A549 (cell line): ENCODE measurements around the gene GPATCH1. TPM values are rescaled to one million over a fixed set of nuclear protein-coding genes. Genes with fewer than 3 reads are reported as not detected.
A peak's percentile ranks its signal among the peaks of the same experiment; 100 is the strongest.

Experiments used
- ATAC-seq, 2 experiments: fragments of 200-7000 bp in 1 of 2; fragments of >200 bp in 1 of 2; cut with Nextera tagmentation in 1 of 2; cut with Tn5 transposase in 1 of 2; 3 replicates each; pipeline versions ENCODE4 v1.8.0 to v1.9.1; 2018 to 2020; ENCODE audit warnings: mild to moderate bottlenecking in 1 of 2, moderate library complexity in 1 of 2
- CTCF ChIA-PET: fragments of 300-600 bp; sonication (Branson Sonifier 250); formaldehyde crosslinking; extraction: SDS; loops from one replicate; lab custom pipeline; 2021; ENCODE audit warnings: antibody characterized with exemption, inconsistent platforms; lab: Yijun Ruan, JAX
- POLR2A ChIA-PET: fragments of 350-600 bp; formaldehyde crosslinking; extraction: SDS; loops from one replicate; lab custom pipeline; 2021; ENCODE audit warnings: antibody characterized with exemption, inconsistent platforms; lab: Yijun Ruan, JAX
- DNase-seq, 2 experiments: peaks; one replicate each; pipeline versions ENCODE4 v3.0.0 to v3.0.0-alpha.2; 2011 to 2016; ENCODE audit warnings: low read depth in 1 of 2, low spot score in 1 of 2
- FAIRE-seq: peaks from 2 replicates; lab custom pipeline; 2011; peaks lifted over from hg19 to GRCh38; lab: Jason Lieb, UNC
- H3K27ac ChIP-seq, 2 experiments: fragments of >200 bp; sonication (Bioruptor Twin); formaldehyde crosslinking; 3 replicates each; pipeline ENCODE4 v1.5.1; 2016 to 2017
- H3K4me1 ChIP-seq: fragments of >200 bp; sonication (Bioruptor Twin); formaldehyde crosslinking; 3 replicates; pipeline ENCODE4 v1.6.1; 2016
- H3K4me2 ChIP-seq: fragments of >200 bp; sonication (Bioruptor Twin); formaldehyde crosslinking; 3 replicates; pipeline ENCODE4 v1.6.1; 2016
- H3K4me3 ChIP-seq: fragments of >200 bp; sonication (Bioruptor Twin); formaldehyde crosslinking; 3 replicates; pipeline ENCODE4 v1.5.1; 2016
- H3K9me3 ChIP-seq: fragments of >200 bp; sonication (Bioruptor Twin); formaldehyde crosslinking; 3 replicates; pipeline ENCODE4 v1.6.1; 2016
- BHLHE40 ChIP-seq: IDR thresholded peaks from 2 replicates; pipeline ENCODE4 v1.6.1; 2012; ENCODE audit warnings: low read depth, low read length, inconsistent platforms
- CHD4 ChIP-seq: fragments of 200-600 bp; sonication (generic); IDR thresholded peaks from 2 replicates; pipeline ENCODE4 v1.6.1; 2016; ENCODE audit warnings: antibody characterized with exemption, mild to moderate bottlenecking, borderline replicate concordance
- EP300 ChIP-seq, 2 experiments: fragments of >200 bp; sonication (Bioruptor Twin); formaldehyde crosslinking; IDR thresholded peaks; 2 replicates in 1 of 2; 3 replicates in 1 of 2; pipeline ENCODE4 v1.6.1; 2016 to 2017
- GATA3 ChIP-seq: IDR thresholded peaks from 2 replicates; pipeline ENCODE4 v1.6.1; 2012; ENCODE audit warnings: borderline replicate concordance
- HOXA7 ChIP-seq: fragments of 250-450 bp; sonication (Bioruptor Pico); IDR thresholded peaks from 2 replicates; pipeline ENCODE4 v1.5.0; 2020; ENCODE audit warnings: mild to moderate bottlenecking, moderate library complexity
- MYC ChIP-seq: IDR thresholded peaks from 2 replicates; pipeline ENCODE4 v1.6.1; 2012; ENCODE audit warnings: mild to moderate bottlenecking, inconsistent platforms, low read length, improper control_type of control experiment, borderline replicate concordance
- NPAS2 ChIP-seq: fragments of 250-450 bp; sonication (Bioruptor Pico); IDR thresholded peaks from 2 replicates; pipeline ENCODE4 v1.8.0; 2022; ENCODE audit warnings: mild to moderate bottlenecking, moderate library complexity, borderline replicate concordance
- NR3C1 ChIP-seq: fragments of >200 bp; sonication (Bioruptor Twin); formaldehyde crosslinking; IDR thresholded peaks from 3 replicates; pipeline ENCODE4 v1.6.1; 2017
- PHF8 ChIP-seq: fragments of 200-600 bp; sonication (generic); IDR thresholded peaks from 2 replicates; pipeline ENCODE4 v1.6.1; 2016; ENCODE audit warnings: low read depth, mild to moderate bottlenecking, antibody characterized with exemption, moderate library complexity, borderline replicate concordance
- POLR2A ChIP-seq: IDR thresholded peaks from 2 replicates; pipeline ENCODE4 v1.6.1; 2012; ENCODE audit warnings: mild to moderate bottlenecking, low read length
- RAD21 ChIP-seq, 2 experiments: fragments of >200 bp in 1 of 2; sonication (Bioruptor Twin) in 1 of 2; formaldehyde crosslinking in 1 of 2; IDR thresholded peaks in 1 of 2; conservative IDR thresholded peaks in 1 of 2; 2 replicates in 1 of 2; 3 replicates in 1 of 2; pipeline ENCODE4 v1.6.1; 2012 to 2018; ENCODE audit warnings: inconsistent platforms in 1 of 2
- RFX5 ChIP-seq: fragments of 450-650 bp; IDR thresholded peaks from 2 replicates; pipeline ENCODE4 v1.7.1; 2014; ENCODE audit warnings: antibody characterized with exemption, mild to moderate bottlenecking, moderate library complexity
- SMC3 ChIP-seq: fragments of >200 bp; sonication (Bioruptor Twin); formaldehyde crosslinking; IDR thresholded peaks from 3 replicates; pipeline ENCODE4 v1.6.1; 2018; ENCODE audit warnings: inconsistent platforms
- SREBF2 ChIP-seq: fragments of 450-650 bp; IDR thresholded peaks from 2 replicates; pipeline ENCODE4 v1.6.1; 2014; ENCODE audit warnings: mild to moderate bottlenecking, moderate library complexity
- ZC3H11A ChIP-seq: fragments of 450-650 bp; IDR thresholded peaks from 2 replicates; pipeline ENCODE4 v1.6.1; 2014; ENCODE audit warnings: antibody characterized with exemption, mild to moderate bottlenecking
- WGBS: methylation state at CpG from one replicate; pipeline ENCODE4 v1.1.6; 2017; ENCODE audit errors: missing lambda C conversion rate; 5-methylcytosine and 5-hydroxymethylcytosine counted together
- polyA plus RNA-seq, 4 experiments: library from polyadenylated mRNA; depleted of rRNA in 3 of 4; stranded (reverse); fragments of >200 nt; fragmentation: RNase III in 1 of 4; extraction: RNeasy Plus Mini Kit Qiagen cat#74134 plus additional on column Dnase treatment in 1 of 4; gene quantifications; 2 replicates in 3 of 4; 3 replicates in 1 of 4; pipeline ENCODE4 v1.2.3, GENCODE V29; 2011 to 2017
- TF ChIP-seq, protein P1 (sequence below): fragments of 450-650 bp; IDR thresholded peaks from 2 replicates; pipeline ENCODE4 v1.6.1; 2014; ENCODE audit warnings: antibody characterized with exemption
- TF ChIP-seq, protein P2 (sequence below): IDR thresholded peaks from 2 replicates; pipeline ENCODE4 v1.6.1; 2012
- TF ChIP-seq, protein P3 (sequence below): fragments of 250-450 bp; sonication (Bioruptor Pico); IDR thresholded peaks from 2 replicates; pipeline ENCODE4 v1.5.0; 2021; ENCODE audit warnings: mild to moderate bottlenecking, moderate library complexity, borderline replicate concordance
- TF ChIP-seq, protein P4 (sequence below): IDR thresholded peaks from 2 replicates; pipeline ENCODE4 v1.6.1; 2012
- TF ChIP-seq, protein P5 (sequence below): fragments of 200-600 bp; sonication (generic); IDR thresholded peaks from 2 replicates; pipeline ENCODE4 v1.6.1; 2016; ENCODE audit warnings: antibody characterized with exemption, mild to moderate bottlenecking, moderate library complexity

Gene GPATCH1
- polyA plus RNA-seq, 2 of the 4 experiments (the other 2 are of a cell fraction) = 12.1 to 24.2 TPM

DNA sequence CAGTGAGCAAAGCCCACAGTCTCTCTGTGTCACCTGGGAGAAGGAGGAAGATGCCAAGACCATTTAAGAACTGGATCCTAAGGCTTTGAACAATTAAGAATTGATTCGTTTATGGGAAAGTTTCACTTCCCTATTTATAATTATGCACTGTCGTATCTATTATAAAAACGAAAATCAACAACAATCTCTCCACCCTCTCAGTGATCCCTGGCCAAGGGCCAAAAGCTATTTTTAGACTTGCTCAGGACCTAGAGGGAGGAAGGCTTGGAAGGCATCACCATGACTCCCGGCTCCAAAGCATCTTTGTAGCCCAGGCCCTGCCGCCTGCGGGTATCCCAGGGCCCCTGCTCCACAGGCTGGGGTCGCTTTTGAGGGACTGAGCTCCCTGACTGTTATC is 17.6 kb upstream of the GPATCH1 start (continued):
- TF ChIP-seq, protein P1, sequence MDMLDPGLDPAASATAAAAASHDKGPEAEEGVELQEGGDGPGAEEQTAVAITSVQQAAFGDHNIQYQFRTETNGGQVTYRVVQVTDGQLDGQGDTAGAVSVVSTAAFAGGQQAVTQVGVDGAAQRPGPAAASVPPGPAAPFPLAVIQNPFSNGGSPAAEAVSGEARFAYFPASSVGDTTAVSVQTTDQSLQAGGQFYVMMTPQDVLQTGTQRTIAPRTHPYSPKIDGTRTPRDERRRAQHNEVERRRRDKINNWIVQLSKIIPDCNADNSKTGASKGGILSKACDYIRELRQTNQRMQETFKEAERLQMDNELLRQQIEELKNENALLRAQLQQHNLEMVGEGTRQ = no peak
- TF ChIP-seq EP300 (IDR thresholded peaks at IDR 0.05) (no peak), NPAS2 (CRISPR knock-in tag) (no peak), CHD4 (no peak), PHF8 (no peak), SMC3 (no peak)
- TF ChIP-seq, protein P2, sequence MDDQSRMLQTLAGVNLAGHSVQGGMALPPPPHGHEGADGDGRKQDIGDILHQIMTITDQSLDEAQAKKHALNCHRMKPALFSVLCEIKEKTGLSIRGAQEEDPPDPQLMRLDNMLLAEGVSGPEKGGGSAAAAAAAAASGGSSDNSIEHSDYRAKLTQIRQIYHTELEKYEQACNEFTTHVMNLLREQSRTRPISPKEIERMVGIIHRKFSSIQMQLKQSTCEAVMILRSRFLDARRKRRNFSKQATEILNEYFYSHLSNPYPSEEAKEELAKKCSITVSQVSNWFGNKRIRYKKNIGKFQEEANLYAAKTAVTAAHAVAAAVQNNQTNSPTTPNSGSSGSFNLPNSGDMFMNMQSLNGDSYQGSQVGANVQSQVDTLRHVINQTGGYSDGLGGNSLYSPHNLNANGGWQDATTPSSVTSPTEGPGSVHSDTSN = no peak

DNA sequence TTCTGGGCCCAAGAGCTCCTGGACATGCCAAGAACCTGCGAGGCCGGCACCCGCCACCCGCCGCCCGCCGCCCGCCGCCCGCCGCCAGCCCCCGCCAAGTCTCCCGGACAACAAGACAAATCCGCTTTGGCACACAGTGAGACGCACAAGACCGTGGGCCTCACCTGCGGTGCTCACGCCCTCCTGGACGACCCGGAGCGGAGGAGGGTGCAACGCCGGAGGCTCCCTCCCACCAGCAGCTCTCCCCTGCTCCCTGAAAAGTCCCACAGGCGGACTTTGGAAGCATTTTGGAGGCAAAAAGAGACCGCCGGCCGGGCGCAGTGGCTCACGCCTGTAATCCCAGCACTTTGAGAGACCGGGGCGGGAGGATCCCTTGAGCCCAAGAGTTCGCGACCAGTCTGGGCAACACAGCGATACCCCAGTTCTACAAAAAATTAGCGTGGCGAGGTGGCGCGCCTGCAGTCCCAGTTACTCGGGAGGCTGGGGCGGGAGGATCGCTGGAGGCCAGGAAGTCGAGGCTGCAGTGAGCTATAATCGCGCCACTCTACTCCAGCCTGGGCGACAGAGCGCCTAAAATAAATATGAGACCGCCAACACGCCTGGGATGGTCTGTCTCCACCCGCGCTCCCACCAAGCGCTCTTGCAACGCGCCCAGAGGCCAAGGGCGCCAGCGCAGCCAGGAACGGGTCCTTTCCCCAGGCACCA is 17.1 kb upstream of the GPATCH1 start:
- WGBS = 1% methylated on average over 44 of the region's 56 CpGs
- Histone ChIP-seq H3K27ac (peak overlapping the region; percentile 90 to 93), H3K4me2 (peak overlapping the region; percentile 93), H3K9me3 (no peaks in the 10 kb centered on the region), H3K4me3 (peak overlapping the region; percentile 84), H3K4me1 (peaks cover 56% of the 10 kb centered on the region)
- TF ChIP-seq HOXA7 (CRISPR knock-in tag) = no peak
- TF ChIP-seq PHF8 = peak; percentile 29; the same call in 1 of the 2 replicates
- TF ChIP-seq, protein P3, sequence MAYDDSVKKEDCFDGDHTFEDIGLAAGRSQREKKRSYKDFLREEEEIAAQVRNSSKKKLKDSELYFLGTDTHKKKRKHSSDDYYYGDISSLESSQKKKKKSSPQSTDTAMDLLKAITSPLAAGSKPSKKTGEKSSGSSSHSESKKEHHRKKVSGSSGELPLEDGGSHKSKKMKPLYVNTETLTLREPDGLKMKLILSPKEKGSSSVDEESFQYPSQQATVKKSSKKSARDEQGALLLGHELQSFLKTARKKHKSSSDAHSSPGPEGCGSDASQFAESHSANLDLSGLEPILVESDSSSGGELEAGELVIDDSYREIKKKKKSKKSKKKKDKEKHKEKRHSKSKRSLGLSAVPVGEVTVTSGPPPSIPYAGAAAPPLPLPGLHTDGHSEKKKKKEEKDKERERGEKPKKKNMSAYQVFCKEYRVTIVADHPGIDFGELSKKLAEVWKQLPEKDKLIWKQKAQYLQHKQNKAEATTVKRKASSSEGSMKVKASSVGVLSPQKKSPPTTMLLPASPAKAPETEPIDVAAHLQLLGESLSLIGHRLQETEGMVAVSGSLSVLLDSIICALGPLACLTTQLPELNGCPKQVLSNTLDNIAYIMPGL = no peak
- no peak for TF ChIP-seq NR3C1
- TF ChIP-seq BHLHE40 = no peak
- no peak for TF ChIP-seq MYC
- no peak for TF ChIP-seq RFX5
- no peak for TF ChIP-seq GATA3
- TF ChIP-seq, protein P4, sequence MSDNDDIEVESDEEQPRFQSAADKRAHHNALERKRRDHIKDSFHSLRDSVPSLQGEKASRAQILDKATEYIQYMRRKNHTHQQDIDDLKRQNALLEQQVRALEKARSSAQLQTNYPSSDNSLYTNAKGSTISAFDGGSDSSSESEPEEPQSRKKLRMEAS = peak; percentile 53; the same call in 1 of the 2 replicates
- 0 out of 5 replicates have a peak, but pooled peaks of 1 of the 2 experiments have one; percentile 4 for TF ChIP-seq RAD21 (conservative IDR thresholded peaks at IDR 0.05 in 1 of 2, IDR thresholded peaks at IDR 0.05 in 1 of 2)
- ChIA-PET POLR2A (interaction anchor here (0.9 to 2.9 kb wide), 4 partner anchors 12 to 23 kb away, joined by 3 to 16 read pairs (median 10); partner anchors contain the start of gene GPATCH1), CTCF (interaction anchor here (1.1 to 4.7 kb wide), 9 partner anchors 12 to 89 kb away, joined by 3 to 25 read pairs (median 4); partner anchors contain the start of gene GPATCH1)
- ATAC-seq = peak; percentile 12 to 16; a peak in 5 of 6 replicates
- DNase-seq = no peak
- no peak for FAIRE-seq

DNA sequence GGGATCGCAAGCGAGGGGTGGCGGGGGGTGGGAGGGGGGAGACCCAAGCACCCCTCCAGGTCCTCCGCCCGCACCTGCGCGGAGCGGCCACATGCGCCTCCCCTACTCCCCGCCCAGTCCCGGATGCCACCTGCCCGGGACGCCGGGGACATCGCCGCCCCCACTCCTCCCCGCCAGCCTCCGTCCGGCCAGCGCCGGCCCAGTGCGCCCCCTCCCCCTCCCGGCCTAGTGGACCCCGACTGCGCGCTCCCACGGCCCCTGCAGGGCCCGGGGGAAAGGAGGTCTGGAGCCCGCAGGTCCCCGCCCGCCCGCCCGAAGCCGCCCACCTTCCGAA is 16.6 kb upstream of the GPATCH1 start:
- peak overlapping the region; percentile 90 to 93 for H3K27ac ChIP-seq
- no peak for TF ChIP-seq POLR2A
- no peak for TF ChIP-seq ZC3H11A
- TF ChIP-seq, protein P5, sequence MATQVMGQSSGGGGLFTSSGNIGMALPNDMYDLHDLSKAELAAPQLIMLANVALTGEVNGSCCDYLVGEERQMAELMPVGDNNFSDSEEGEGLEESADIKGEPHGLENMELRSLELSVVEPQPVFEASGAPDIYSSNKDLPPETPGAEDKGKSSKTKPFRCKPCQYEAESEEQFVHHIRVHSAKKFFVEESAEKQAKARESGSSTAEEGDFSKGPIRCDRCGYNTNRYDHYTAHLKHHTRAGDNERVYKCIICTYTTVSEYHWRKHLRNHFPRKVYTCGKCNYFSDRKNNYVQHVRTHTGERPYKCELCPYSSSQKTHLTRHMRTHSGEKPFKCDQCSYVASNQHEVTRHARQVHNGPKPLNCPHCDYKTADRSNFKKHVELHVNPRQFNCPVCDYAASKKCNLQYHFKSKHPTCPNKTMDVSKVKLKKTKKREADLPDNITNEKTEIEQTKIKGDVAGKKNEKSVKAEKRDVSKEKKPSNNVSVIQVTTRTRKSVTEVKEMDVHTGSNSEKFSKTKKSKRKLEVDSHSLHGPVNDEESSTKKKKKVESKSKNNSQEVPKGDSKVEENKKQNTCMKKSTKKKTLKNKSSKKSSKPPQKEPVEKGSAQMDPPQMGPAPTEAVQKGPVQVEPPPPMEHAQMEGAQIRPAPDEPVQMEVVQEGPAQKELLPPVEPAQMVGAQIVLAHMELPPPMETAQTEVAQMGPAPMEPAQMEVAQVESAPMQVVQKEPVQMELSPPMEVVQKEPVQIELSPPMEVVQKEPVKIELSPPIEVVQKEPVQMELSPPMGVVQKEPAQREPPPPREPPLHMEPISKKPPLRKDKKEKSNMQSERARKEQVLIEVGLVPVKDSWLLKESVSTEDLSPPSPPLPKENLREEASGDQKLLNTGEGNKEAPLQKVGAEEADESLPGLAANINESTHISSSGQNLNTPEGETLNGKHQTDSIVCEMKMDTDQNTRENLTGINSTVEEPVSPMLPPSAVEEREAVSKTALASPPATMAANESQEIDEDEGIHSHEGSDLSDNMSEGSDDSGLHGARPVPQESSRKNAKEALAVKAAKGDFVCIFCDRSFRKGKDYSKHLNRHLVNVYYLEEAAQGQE = no peak
- no peak for TF ChIP-seq NPAS2 (CRISPR knock-in tag)
- no peak for TF ChIP-seq SREBF2

More for the DNA sequence above, 16.6 kb upstream of the GPATCH1 start:
- H3K4me1 ChIP-seq = peaks cover 61% of the 10 kb centered on the region
- H3K4me2 ChIP-seq = peak overlapping the region; percentile 93
- 0% methylated on average over 15 of the region's 35 CpGs for WGBS
- POLR2A ChIA-PET = interaction anchor here (1.2 to 2.9 kb wide), 8 partner anchors 9 to 389 kb away, joined by 3 to 16 read pairs (median 12); partner anchors contain the start of genes ANKRD27 and GPATCH1
- H3K9me3 ChIP-seq = no peaks in the 10 kb centered on the region
- peak; percentile 72 to 75 for ATAC-seq
- DNase-seq = peak in 1 of 2 experiments; percentile 68
- CTCF ChIA-PET = interaction anchor here (1.1 to 4.7 kb wide), 6 partner anchors 12 to 89 kb away, joined by 3 to 25 read pairs (median 8); no protein-coding TSS in a partner anchor
- H3K4me3 ChIP-seq = peak overlapping the region; percentile 84
- no peak for FAIRE-seq
